PC-3 (cell line): ENCODE measurements around the gene ZNF765.

ENCODE experiments used
- CTCF ChIP-seq: fragments of 300-600 bp; sonication (generic); conservative IDR thresholded peaks from 2 replicates; pipeline ENCODE4 v1.5.1; 2017; ENCODE audit warnings: antibody characterized with exemption, low read depth, mild to moderate bottlenecking, low read length
- EZH2 ChIP-seq: fragments of 300-600 bp; sonication (generic); IDR thresholded peaks from one replicate; pipeline ENCODE4 v1.6.1; 2017; ENCODE audit warnings: antibody characterized with exemption, mild to moderate bottlenecking, low read length; ENCODE audit not compliant: unreplicated experiment
- EZH2phosphoT487 ChIP-seq: fragments of 300-600 bp; sonication (generic); IDR thresholded peaks from 2 replicates; pipeline ENCODE4 v1.6.1; 2018; ENCODE audit warnings: mild to moderate bottlenecking, antibody characterized with exemption, low read length, borderline replicate concordance

DNA sequence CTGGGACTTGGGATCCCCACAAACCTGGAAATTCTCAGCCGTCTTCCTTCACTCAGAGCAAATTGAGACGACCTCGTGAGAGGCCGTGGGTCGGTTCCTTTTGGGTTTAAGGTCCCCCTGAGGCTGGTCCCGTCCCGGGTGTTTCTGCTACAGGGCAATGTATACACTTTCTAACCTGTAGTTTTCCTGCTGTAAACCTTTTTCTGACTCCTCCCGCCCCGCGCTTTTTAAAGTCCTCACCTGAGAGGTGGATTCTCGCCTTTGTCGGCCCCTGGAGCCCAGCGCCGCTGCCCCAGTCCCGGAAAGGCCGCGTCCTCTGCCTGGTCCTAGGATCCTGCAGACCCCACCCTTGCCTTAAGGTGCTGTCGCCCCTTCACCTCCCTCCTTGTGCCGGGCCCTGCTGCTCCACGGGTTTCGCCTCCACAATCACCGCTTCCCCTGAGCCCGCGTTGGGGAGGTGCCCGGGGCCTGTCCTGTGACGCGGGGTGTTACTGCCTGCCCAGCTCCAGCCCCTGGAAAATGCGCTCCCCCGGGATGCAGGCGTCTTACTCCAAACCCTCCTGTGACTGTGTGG is 37.2 kb downstream of the ZNF765 start:
- TF ChIP-seq EZH2phosphoT487 (no peak), CTCF (no peak), EZH2 (no peak)
